A673 (cell line): ENCODE data around the gene LAMB2.

Source experiments
- CTCF ChIP-seq: fragments of 300-800, 200-600 bp; sonication (generic); conservative IDR thresholded peaks from 2 replicates; pipeline ENCODE4 v1.5.1; 2017; ENCODE audit warnings: low read depth, mild to moderate bottlenecking, antibody characterized with exemption, low read length, moderate library complexity, mixed read lengths
- EZH2 ChIP-seq: fragments of 200-600 bp; sonication (generic); IDR thresholded peaks from 2 replicates; pipeline ENCODE4 v1.6.1; 2017; ENCODE audit warnings: borderline replicate concordance, low read depth, mild to moderate bottlenecking, mixed read lengths, antibody characterized with exemption, low read length; ENCODE audit not compliant: poor library complexity, severe bottlenecking

DNA sequence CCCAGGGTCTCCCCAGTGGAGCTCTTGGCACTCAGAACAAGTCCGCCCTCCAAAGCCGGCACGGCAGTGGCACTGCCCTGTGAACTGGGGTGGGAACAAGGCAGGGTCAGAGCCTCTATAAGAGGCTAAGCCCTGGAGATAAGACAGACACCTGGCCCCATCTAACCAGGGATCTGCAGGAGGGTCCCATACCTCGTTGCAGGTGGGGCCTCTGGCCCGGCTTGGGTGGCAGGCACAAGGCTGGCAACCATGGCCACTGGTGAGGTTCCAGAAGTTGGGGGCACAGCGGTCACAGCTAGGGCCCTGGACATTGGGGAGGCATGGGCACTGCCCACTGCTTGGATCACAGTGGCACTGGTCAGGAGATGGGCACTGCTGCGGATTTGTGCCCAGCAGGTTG lies 8.6 kb downstream of the LAMB2 start:
- TF ChIP-seq CTCF (no peak), EZH2 (no peak)
